Activated effector memory CD4-positive, alpha-beta T cell treated with Interleukin-2 at 50 U/mL for 16 hours (primary cell): ENCODE results near the gene CARNS1.
"Not testable (repeated sequence)": the region's sequence is repeated elsewhere in the genome, so short reads cannot be mapped to it uniquely, and the experiment has no call there.

ENCODE experiments used
- DNase-seq: peaks from one replicate; pipeline ENCODE4 v3.0.0-alpha.2; 2020

The CARNS1 gene

DNA sequence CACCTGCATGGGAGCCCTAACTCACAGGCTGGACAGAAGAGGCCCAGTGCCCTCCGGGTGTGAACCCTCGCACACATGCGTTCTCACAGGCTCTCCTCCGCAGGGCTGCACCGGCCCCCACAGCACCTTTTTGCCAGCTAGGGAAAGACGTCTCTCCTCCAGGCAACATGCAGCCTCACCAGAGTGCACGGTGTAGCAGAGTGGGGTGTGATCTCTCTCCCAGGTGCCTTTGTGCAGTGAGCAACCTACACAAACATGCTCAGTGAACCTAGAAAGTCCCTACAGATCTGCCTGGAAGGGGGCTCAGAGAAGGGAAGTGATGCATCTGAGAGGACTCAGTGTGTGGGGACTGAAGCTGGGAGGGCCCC, 3.7 kb upstream of the CARNS1 start:
- DNase-seq, result no peak

DNA sequence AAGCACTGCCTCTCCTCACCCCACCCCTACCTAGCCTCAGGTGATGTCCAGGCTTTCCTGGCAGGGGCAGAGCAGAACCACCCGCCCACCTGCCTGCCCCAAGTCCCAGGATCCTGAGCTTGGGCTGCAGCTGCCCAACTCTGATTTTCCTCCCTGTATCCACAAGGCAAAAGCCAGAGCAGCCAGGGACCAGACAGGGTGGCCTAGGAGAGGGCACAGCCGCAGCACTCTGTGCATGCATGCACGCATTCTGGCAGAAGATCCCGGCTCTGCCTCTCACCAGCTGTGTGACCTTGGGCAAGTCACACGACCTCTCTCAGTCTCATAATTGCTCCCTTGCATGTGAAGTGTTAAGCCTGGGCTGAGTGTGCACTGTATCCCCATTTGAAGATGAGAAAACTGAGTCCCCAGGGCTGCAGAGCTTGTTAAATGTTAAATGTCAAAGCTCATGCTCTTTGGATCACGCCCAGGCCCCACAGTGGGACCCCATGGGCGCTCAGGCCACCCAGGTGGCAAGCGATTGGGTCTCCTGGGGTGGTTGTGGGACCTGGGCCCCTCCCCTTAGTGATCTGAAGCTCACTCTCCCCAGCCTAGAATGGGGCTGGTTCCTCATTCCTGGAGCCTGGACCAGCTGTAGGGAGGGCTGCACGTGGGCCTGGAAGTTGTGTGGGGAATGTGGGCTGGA, 2.8 kb upstream of the CARNS1 start:
- no peak for DNase-seq

DNA sequence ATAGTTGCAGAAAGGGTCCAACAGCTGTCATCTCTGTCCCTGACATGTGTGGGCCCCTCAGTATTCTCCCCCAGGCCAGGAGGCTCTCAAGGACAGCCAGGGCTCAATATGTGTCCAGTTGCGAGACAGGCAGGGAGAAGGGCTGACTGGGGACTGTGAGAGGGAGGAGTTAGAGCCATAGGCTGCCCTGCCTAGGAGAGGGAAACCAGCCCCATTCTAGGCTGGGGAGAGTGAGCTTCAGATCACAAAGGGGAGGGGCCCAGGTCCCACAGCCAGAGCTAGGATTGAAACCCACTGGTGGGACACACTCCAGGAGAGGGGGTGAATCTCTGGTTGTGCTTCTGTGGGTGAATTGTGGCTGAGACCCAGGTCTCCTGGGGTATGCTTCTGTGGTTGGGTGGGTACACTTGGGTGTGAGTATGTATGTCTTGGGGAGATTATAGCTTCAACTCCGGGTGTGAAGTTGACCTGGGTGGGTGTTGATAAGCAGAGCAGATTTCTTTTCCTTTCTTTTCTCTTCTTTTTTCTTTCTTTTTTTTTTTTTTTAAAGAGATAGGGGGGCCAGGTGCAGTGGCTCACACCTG, 2.1 kb upstream of the CARNS1 start:
- DNase-seq, result no peak

DNA sequence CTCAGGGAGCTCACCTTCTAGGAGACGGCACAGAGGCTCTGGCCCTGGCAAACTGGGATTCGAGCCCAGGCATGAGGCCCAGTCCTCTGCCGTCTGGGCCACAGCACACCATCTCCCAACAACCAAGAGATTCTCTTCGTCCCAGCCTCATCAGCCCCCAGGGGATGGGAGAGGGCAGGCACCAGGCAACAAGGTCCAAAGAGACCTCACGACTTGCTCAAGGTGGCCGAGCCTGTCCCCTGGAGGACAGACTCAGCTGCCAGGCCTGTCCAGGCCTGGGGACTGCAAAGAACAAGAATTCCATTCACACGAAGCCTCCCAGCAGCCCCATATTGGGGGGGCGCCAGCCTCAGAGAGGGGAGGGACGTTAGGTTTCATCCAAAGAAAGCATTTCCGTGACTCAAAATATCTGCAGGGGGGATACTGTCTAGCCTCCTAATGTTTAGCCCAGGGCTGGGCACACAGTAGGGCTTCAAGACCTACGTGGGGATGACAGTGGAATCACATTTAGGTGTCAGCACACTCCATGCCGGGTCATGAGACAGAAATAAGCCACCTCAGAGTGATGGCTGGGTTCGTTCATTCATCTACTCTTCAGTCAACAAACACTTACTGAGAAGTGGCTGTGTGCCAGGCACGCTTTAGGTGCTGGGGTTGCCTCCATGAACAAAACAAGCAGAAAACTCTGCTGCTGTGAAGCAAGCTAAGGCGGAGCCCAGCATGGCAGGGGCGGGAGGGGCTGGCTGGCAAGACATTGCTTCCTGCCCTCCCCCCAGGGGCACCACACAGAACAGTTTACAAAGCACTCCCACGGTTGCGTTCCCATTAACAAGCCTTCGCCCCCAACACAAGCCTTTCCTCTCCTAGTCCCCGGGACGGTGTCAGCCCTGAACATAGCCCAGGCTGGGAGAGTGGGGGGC, 1.2 kb downstream of the CARNS1 start:
- DNase-seq, result peak; percentile 84

DNA sequence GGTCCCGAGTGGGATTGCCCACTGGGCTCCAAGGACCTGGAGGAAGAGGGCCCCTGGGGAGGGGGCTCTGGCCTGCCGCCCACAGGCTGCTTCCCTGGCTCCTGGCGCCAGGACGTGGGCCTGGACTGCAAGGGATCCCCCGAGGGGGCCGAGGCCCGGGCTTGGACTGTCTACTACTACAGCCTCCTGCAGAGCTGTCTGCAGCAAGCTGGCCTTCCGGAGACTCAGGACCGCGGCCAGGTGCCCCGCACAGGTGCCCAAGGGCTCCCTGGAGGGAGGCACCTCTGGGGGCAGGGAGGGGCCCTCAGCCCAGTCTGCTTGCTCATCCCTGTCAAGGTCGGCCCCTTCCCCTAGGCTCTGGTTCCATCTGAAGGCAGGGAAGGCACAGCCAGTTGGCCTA, 1.9 kb downstream of the CARNS1 start:
- DNase-seq, result no peak

DNA sequence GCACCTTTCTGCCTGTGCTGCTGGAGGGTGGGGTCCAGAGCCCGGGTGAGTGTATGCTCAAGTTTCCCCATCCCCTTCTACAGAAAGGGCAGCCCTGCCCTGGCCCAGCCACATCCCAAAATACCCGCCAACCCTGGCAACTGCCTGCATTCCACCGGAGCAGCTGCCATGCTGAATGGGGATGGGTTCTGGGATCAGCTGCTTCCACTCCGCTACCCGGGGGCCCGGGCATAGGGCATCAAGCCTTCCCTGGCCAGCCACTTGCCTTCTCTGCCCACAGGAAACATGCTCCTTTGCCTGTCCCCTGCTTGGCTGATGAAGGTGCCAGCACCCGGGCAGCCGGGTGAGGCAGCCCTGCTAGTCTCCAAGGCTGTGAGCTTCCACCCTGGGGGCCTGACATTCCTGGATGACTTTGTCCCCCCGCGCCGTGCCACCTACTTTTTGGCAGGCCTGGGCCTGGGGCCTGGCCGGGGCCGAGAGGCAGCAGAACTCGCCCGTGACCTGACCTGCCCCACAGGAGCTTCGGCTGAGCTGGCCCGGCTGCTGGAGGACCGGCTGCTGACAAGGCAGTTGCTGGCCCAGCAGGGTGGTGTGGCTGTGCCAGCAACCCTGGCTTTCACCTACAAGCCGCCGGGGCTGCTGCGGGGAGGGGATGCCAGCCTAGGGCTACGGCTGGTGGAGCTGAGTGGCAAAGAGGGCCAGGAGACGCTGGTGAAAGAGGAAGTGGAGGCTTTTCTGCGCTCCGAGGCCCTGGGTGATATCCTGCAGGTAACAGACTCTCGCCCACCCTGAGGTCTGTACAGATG, 3.2 kb downstream of the CARNS1 start:
- no peak for DNase-seq

DNA sequence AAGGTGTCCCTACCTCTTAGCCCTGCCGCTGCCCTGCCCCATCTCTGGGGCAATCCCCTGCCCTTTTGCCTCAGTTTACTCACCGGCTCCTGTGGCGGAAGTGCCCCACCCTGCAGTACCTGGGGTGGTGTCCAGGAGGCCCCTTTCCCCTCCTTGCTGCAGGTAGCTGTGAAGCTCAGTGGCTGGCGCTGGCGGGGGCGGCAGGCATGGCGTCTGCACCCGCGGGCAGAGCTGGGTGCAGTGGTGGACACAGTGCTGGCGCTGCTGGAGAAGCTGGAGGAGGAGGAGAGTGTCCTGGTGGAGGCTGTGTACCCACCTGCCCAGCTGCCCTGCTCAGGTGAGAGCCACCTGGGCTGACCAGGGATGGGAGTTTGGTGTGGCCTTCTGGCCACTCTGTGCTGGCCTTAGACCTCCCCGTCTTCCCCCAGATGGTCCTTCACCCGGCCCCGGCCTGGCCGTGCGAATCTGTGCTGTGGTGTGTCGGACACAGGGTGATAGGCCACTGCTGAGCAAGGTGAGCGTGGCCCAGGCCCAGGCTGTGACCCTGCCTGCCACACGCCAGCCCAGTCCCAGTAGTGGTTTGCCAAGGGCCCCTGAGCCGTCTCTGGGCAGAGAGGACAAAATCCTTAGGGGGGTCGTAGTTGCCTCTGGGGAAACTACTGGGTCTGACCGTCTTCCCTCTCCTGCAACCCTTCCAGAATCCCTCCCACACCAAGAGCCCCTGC, 4.0 kb downstream of the CARNS1 start:
- no peak for DNase-seq

DNA sequence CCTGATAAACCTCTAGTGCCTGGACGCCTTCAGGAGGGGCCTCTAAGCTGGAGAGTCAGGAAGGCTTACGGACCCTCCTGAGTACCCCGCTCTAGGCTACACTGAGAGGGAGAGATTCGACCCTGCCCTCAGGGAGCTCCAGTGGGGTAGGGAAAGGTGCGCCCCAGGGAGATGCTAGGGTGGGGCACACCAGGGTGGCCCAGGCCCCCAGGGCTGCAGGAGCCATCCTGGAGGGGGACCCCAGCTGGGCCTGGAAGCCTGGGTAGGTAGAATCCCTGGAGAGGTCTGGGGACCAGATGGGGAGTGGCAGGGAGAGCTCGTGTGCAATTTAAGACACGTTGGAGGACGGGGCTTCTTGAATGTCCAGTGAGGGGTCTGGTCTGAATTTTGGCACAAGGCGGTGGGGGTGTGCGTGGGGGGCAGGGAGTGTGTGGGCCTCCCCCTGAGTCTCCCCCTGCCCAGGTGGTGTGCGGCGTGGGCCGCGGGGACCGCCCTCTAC, 4.7 kb downstream of the CARNS1 start:
- no peak for DNase-seq

DNA sequence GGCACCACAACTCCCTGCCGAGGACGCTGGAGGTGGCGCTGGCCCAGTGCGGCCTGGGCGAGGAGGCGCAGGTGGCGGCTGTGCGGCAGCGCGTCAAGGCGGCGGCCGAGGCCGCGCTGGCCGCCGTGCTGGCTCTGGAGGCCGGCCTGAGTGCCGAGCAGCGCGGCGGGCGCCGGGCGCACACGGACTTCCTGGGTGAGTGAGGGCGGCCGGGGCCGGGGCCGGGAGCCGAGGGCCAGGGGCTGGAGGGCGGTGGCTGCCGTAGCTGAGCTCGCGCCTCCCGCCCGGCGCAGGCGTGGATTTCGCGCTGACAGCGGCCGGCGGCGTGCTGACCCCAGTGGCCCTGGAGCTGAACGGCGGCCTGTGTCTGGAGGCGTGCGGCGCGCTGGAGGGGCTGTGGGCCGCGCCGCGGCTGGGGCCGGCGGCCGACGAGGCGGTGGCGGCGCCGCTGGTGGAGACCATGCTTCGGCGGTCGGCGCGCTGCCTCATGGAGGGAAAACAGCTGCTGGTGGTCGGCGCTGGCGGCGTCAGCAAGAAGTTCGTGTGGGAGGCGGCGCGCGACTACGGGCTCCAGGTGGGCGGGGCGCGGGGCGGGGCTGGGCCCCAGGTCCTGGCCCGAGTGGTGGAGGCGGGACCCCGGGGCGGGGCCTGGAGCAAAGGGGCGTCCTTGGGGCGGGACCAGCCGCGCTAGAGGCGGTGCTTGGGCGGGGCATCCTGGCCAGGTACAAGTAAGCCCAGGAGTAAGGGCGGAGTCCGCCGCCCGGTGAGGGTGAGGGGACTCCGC, 5.4 kb downstream of the CARNS1 start:
- DNase-seq, result peak; percentile 98

DNA sequence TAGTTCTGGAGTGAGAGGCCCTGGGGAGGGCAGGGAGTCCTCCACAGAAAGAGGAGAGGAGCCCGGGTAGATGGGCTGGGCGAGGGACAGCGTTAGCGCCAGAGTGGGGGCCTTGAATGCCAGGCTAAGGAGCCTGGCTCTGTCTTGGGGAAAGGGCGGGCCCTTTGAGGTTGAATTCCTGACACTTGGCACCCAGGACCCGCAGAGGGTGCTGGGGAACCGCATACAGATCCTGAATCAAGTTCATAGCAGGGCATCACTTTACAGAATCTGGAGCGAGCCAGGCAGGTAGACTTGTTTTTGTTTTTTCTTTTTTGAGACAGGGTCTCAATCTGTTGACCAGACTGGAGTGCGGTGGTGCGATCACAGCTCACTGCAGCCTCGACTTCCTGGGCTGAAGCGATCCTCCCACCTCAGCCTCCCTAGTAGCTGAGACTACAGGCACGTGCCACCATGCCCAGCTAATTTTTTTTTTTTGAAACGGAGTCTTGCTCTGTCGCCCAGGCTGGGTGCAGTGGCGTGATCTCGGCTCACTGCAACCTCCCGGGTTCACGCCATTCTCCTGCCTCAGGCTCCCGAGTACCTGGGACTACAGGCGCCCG, 6.1 kb downstream of the CARNS1 start:
- no peak for DNase-seq

DNA sequence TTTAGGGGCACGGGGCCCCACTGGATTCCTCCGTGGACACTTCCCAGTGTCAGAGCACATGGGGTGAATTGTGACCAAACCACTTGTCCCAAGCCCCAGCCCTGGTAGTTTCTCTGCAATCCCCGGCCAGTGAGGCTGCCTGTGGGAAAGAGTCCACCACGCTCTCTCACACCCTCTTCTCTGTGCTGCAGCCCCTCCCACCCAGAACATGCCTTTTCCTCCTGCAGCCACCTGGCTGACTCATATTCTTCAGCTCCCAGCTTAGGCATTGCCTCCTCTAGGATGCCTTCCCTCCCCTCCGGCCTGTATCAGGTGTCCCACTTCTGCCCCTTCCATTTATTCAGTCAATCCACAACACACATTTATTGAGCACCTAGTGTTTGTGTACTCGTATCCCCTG, 7.4 kb downstream of the CARNS1 start:
- DNase-seq, result no peak

DNA sequence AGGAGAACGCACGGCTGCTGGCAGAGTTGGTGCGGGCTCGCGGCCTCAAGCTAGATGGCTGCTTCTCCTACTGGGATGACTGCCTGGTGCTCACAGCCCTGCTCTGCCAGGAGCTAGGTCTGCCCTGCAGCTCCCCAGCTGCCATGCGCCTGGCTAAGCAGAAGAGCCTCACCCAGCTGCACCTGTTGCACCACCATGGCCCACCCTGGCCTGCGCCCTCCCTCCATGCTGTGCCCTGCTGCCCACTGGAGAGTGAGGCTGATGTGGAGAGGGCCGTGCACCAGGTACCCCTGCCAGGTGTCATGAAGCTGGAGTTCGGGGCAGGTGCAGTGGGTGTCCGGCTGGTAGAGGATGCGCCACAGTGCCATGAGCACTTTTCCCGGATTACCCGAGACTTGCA, 8.0 kb downstream of the CARNS1 start:
- no peak for DNase-seq

DNA sequence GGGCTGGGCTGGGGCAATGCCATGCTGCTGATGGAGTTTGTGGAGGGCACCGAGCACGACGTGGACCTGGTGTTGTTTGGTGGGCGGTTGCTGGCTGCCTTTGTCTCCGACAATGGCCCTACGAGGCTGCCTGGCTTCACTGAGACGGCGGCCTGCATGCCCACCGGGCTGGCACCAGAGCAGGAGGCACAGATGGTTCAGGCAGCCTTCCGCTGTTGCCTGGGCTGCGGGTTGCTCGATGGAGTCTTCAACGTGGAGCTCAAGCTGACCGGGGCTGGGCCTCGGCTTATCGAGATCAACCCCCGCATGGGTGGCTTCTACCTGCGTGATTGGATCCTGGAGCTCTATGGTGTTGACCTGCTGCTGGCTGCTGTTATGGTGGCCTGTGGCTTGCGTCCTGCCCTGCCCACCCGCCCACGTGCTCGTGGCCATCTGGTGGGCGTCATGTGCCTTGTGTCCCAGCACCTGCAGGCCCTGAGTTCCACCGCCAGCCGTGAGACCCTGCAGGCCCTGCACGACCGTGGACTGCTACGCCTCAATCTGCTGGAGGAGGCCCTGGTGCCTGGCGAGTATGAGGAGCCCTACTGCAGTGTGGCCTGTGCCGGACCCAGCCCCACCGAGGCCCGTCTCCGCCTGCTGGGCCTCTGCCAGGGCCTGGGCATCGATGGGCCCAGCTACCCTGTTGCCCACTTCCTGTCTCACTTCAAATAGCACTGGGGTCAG, 8.6 kb downstream of the CARNS1 start:
- DNase-seq, result no peak

DNA sequence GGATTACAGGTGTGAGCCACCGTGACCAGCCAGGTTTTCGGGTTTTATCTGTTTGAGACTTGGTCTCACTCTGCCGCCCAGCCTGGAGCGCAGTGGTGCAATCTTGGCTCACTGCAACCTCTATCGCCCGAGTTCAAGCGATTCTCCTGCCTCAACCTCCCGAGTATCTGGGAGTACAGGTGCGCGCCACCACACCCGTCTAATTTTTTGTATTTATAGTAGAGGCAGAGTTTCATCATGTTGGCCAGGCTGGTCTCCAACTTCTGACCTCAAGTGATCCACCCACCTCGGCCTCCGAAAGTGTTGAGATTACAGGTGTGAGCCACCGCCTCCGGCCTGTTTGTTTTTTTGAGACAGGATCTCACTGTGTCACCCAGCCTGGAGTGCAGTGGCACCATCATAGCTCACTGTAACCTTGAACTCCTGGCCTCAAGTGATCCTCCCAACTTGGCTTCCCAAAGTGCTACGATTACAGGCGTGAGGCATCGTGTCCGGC, 11.9 kb downstream of the CARNS1 start:
- not testable (repeated sequence) for DNase-seq

DNA sequence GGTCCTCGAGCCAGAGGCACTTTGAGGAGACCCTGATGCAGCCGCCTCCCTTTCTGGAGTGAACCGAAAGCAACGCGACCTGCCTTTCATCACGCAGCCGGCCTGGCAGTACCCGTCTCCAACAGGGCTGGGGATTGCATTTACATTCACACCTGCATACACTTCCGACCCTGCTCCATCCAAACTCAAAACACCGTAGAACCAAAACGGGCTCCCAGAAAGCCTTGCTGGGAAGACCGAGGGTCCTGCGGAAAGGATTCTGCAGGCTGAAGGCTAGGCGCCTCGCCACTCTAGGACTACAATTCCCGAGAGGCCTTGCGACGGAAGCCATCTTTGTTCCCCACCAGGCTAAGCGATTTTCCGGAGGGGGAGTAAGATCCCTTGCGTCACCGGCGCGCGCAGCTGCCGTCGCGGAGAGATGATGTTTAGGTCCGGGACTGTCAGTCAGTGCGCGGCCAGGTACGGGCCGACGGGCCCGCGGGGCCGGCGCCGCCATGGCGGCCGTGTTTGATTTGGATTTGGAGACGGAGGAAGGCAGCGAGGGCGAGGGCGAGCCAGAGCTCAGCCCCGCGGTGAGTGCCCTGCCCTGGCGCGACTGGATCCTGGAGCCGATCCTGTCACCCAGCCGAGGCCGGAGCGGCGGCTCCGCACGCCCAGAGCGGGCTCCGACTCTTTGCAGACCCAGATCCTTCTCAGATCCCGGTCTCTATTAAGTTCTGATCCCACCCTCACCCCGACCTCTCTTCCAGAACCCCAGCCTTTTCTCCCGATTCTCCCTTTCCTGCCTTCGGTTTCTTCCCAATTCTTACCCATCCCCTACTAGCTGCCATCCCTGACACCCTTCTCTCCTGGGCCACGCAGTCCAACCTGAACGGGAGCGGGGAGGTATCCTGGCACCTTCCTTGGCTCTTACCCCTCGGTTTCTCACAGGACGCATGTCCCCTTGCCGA, 12.8 kb downstream of the CARNS1 start, which contains the start of gene RPS6KB2:
TSS of gene RPS6KB2 (plus strand) at position 443 of the 950 bp plus-strand sequence. CDS start at position 495, 52 bp downstream.
- peak; percentile 97 for DNase-seq

DNA sequence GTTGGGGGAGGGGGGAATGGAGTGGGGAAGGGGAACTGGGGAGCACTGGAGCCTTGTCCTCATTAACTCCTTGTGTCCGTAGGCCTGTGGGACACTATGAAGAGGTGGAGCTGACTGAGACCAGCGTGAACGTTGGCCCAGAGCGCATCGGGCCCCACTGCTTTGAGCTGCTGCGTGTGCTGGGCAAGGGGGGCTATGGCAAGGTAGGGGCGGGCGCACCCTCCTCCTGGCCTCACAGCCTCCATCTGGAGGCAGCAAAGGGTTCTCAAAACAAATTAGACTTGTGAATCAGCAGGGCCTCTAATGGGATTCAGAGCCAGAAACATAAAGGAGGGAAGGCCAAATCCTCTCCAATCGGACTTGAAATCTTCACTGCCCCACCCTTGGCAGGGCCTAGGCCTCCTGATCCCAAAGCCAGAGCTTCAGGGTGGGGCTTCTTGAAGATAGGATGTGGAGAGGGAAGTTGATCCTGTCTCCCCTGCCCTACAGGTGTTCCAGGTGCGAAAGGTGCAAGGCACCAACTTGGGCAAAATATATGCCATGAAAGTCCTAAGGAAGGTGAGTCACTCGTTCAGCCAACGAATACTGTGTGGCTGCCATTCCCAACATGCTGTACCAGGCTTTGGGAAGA, 13.7 kb downstream of the CARNS1 start:
- DNase-seq, result no peak

DNA sequence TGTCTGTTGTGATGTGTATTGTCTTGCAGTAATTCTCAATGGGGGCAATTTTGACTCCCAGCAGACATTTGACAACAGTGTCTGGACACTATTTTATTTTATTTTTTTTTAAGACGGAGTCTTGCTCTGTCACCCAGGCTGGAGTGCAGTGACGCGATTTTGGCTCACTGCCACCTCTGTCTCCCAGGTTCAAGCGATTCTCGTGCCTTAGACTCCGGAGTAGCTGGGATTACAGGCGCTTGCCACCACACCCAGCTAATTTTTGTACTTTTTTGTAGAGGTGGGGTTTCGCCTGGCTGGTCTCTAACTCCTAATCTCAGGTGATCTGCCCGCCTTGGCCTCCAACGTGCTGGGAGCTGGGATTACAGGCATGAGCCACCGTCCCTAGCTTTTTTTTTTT, 14.2 kb downstream of the CARNS1 start:
- DNase-seq, result no peak
